H1 (cell line): Measurements from ENCODE around the gene BRD2. TPM values are rescaled to one million over a fixed set of nuclear protein-coding genes. Genes with fewer than 3 reads are reported as not detected.

ENCODE experiments used
- CTCF ChIA-PET: fragments of 300-600 bp; sonication (Branson Sonifier 250); formaldehyde crosslinking; loops from one replicate; lab custom pipeline; 2021; ENCODE audit not compliant: partially characterized antibody; lab: Charles Lee
- POLR2A ChIA-PET: fragments of 300-600 bp; sonication (Branson Sonifier 250); formaldehyde crosslinking; loops from one replicate; lab custom pipeline; 2021; ENCODE audit warnings: inconsistent platforms; ENCODE audit not compliant: partially characterized antibody; lab: Charles Lee
- DNase-seq, 2 experiments: peaks; one replicate each; pipeline versions ENCODE4 v3.0.0 to v3.0.0-alpha.2; 2010 to 2022; ENCODE audit warnings: low spot score in 2 of 2, low read depth in 1 of 2, mixed read lengths in 1 of 2
- FAIRE-seq: peaks from 2 replicates; lab custom pipeline; 2011; peaks lifted over from hg19 to GRCh38; lab: Jason Lieb, UNC
- H2AFZ ChIP-seq: 2 replicates; pipeline ENCODE4 v1.8.1; 2012; ENCODE audit warnings: low read length, inconsistent platforms
- H2AK5ac ChIP-seq: 2 replicates; pipeline ENCODE4 v1.6.1; 2013; ENCODE audit warnings: low read depth, low read length
- H2BK120ac ChIP-seq: replicated peaks from 2 replicates; pipeline ENCODE3; 2013; ENCODE audit warnings: low read depth, low read length, inconsistent platforms
- H2BK12ac ChIP-seq: 2 replicates; pipeline ENCODE4 v1.6.1; 2013; ENCODE audit warnings: low read depth, low read length
- H2BK15ac ChIP-seq: 2 replicates; pipeline ENCODE4 v1.6.1; 2013; ENCODE audit warnings: low read length
- H2BK20ac ChIP-seq: 2 replicates; pipeline ENCODE4 v1.6.1; 2013; ENCODE audit warnings: low read length
- H2BK5ac ChIP-seq: 2 replicates; pipeline ENCODE4 v1.6.1; 2013; ENCODE audit warnings: low read depth, low read length
- H3K14ac ChIP-seq: 2 replicates; pipeline ENCODE4 v1.6.1; 2013; ENCODE audit warnings: inconsistent platforms; ENCODE audit not compliant: insufficient read length
- H3K18ac ChIP-seq: 2 replicates; pipeline ENCODE4 v1.6.1; 2013; ENCODE audit warnings: low read length; ENCODE audit errors: extremely low read depth
- H3K23ac ChIP-seq: 2 replicates; pipeline ENCODE4 v1.6.1; 2013; ENCODE audit warnings: inconsistent platforms; ENCODE audit not compliant: insufficient read length
- H3K23me2 ChIP-seq: 2 replicates; pipeline ENCODE4 v1.6.1; 2013; ENCODE audit warnings: low read depth, low read length
- H3K27ac ChIP-seq: 2 replicates; pipeline ENCODE4 v1.6.1; 2011; ENCODE audit warnings: low read depth, low read length, inconsistent platforms
- H3K27me3 ChIP-seq, 4 experiments: replicated peaks in 1 of 4; 1 replicate in 1 of 4; 2 replicates in 3 of 4; pipeline versions ENCODE4 v1.6.1 to v1.8.1; 2011 to 2013; ENCODE audit warnings: low read length in 3 of 4, mild to moderate bottlenecking in 3 of 4, inconsistent platforms in 2 of 4, mixed read lengths in 2 of 4, moderate library complexity in 1 of 4; ENCODE audit not compliant: control insufficient read depth in 3 of 4, insufficient read depth in 3 of 4; ENCODE audit errors: extremely low read depth in 1 of 4
- H3K36me3 ChIP-seq, 4 experiments: 2 replicates each; pipeline versions ENCODE4 v1.6.1 to v1.8.1; 2011 to 2013; ENCODE audit warnings: mild to moderate bottlenecking in 4 of 4, low read length in 3 of 4, moderate library complexity in 2 of 4, control low read depth in 1 of 4, inconsistent platforms in 1 of 4; ENCODE audit not compliant: insufficient read depth in 4 of 4, control insufficient read depth in 2 of 4
- H3K4ac ChIP-seq: replicated peaks from 2 replicates; pipeline ENCODE3; 2013; ENCODE audit warnings: low read length, low read depth, mixed read lengths, inconsistent platforms; ENCODE audit not compliant: insufficient read length
- H3K4me1 ChIP-seq, 4 experiments: replicated peaks in 1 of 4; 1 replicate in 1 of 4; 2 replicates in 3 of 4; pipeline versions ENCODE4 v1.6.1 to v1.8.1; 2011 to 2013; ENCODE audit warnings: low read length in 3 of 4, inconsistent platforms in 2 of 4, mixed read lengths in 1 of 4; ENCODE audit not compliant: insufficient read depth in 4 of 4, control insufficient read depth in 3 of 4
- H3K4me2 ChIP-seq, 2 experiments: 2 replicates each; pipeline versions ENCODE4 v1.6.1 to v1.8.1; 2011 to 2013; ENCODE audit warnings: low read depth in 2 of 2, low read length in 2 of 2, control low read depth in 1 of 2, inconsistent platforms in 1 of 2, mild to moderate bottlenecking in 1 of 2; ENCODE audit not compliant: insufficient read depth in 1 of 2
- H3K4me3 ChIP-seq, 4 experiments: fragments of 200-600, 300-600 bp in 1 of 4; sonication (generic), shearing (Covaris generic), sonication (Bioruptor Twin) in 1 of 4; 2 replicates each; pipeline versions ENCODE4 v1.5.1 to v1.8.1; 2011 to 2016; ENCODE audit warnings: low read length in 4 of 4, low read depth in 3 of 4, control low read depth in 2 of 4, inconsistent platforms in 2 of 4, mild to moderate bottlenecking in 2 of 4, mixed read lengths in 1 of 4, moderate library complexity in 1 of 4; ENCODE audit not compliant: insufficient read depth in 2 of 4; ENCODE audit errors: extremely low read depth in 1 of 4
- H3K56ac ChIP-seq: replicated peaks from 2 replicates; pipeline ENCODE3; 2013; ENCODE audit warnings: low read depth, mild to moderate bottlenecking, mixed read lengths, low read length, inconsistent platforms; ENCODE audit not compliant: insufficient read length
- H3K79me1 ChIP-seq: 2 replicates; pipeline ENCODE4 v1.6.1; 2013; ENCODE audit warnings: low read depth, low read length, control low read depth
- H3K79me2 ChIP-seq, 2 experiments: 2 replicates each; pipeline versions ENCODE4 v1.6.1 to v1.8.1; 2012 to 2013; ENCODE audit warnings: low read length in 2 of 2, mild to moderate bottlenecking in 2 of 2, inconsistent platforms in 1 of 2; ENCODE audit not compliant: insufficient read depth in 2 of 2, control insufficient read depth in 1 of 2
- H3K9ac ChIP-seq, 4 experiments: replicated peaks in 1 of 4; 1 replicate in 1 of 4; 2 replicates in 3 of 4; pipeline versions ENCODE4 v1.6.1 to v1.8.1; 2011 to 2013; ENCODE audit warnings: low read depth in 3 of 4, low read length in 3 of 4, control low read depth in 2 of 4, mild to moderate bottlenecking in 2 of 4, moderate library complexity in 2 of 4, inconsistent platforms in 1 of 4; ENCODE audit errors: extremely low read depth in 1 of 4
- H3K9me3 ChIP-seq, 2 experiments: 2 replicates each; pipeline versions ENCODE4 v1.6.1 to v1.8.1; 2012 to 2013; ENCODE audit warnings: mild to moderate bottlenecking in 2 of 2, moderate library complexity in 2 of 2, control low read depth in 1 of 2, inconsistent platforms in 1 of 2, low read depth in 1 of 2, low read length in 1 of 2, mixed read lengths in 1 of 2; ENCODE audit not compliant: insufficient read depth in 2 of 2
- H4K20me1 ChIP-seq, 2 experiments: replicated peaks in 1 of 2; 2 replicates each; pipeline versions ENCODE3 to v1.8.1; 2011 to 2013; ENCODE audit warnings: inconsistent platforms in 2 of 2, low read length in 2 of 2, mild to moderate bottlenecking in 1 of 2; ENCODE audit not compliant: insufficient read depth in 2 of 2, control insufficient read depth in 1 of 2
- H4K5ac ChIP-seq: 2 replicates; pipeline ENCODE4 v1.6.1; 2013; ENCODE audit warnings: low read length, low read depth, mixed read lengths, inconsistent platforms; ENCODE audit not compliant: insufficient read length
- H4K8ac ChIP-seq: 2 replicates; pipeline ENCODE4 v1.8.0; 2013; ENCODE audit warnings: mild to moderate bottlenecking, moderate library complexity, low read length, inconsistent platforms; ENCODE audit not compliant: insufficient read depth; ENCODE audit errors: extremely low read depth
- H4K91ac ChIP-seq: replicated peaks from 2 replicates; pipeline ENCODE3; 2013; ENCODE audit warnings: low read length, mixed read lengths, inconsistent platforms; ENCODE audit not compliant: insufficient read length
- CHD2 ChIP-seq: IDR thresholded peaks from 2 replicates; pipeline ENCODE4 v1.6.1; 2012; ENCODE audit warnings: low read length, improper control_type of control experiment
- CTBP2 ChIP-seq: IDR thresholded peaks from 2 replicates; pipeline ENCODE4 v1.7.0; 2011; ENCODE audit warnings: borderline replicate concordance, mild to moderate bottlenecking, moderate library complexity, mixed read lengths, low read length; ENCODE audit not compliant: insufficient read depth, insufficient read length
- HDAC6 ChIP-seq: IDR thresholded peaks from one replicate; pipeline ENCODE4 v1.7.1; 2012; ENCODE audit warnings: low read depth, mild to moderate bottlenecking, inconsistent platforms, low read length, moderate library complexity
- NRF1 ChIP-seq: IDR thresholded peaks from 2 replicates; pipeline ENCODE4 v1.6.1; 2011; ENCODE audit warnings: mild to moderate bottlenecking, low read depth, low read length, improper control_type of control experiment
- PHF8 ChIP-seq: fragments of 200-600 bp; sonication (generic); conservative IDR thresholded peaks from 2 replicates; pipeline ENCODE4 v1.7.1; 2012; ENCODE audit warnings: low read depth, mild to moderate bottlenecking, inconsistent platforms, low read length, moderate library complexity
- POLR2A ChIP-seq, 2 experiments: IDR thresholded peaks; 1 replicate in 1 of 2; 2 replicates in 1 of 2; pipeline ENCODE4 v1.6.1; 2011; ENCODE audit warnings: low read depth in 2 of 2, low read length in 2 of 2, mild to moderate bottlenecking in 2 of 2; ENCODE audit errors: control extremely low read depth in 1 of 2
- RBBP5 ChIP-seq: IDR thresholded peaks from 2 replicates; pipeline ENCODE4 v1.7.1; 2012; ENCODE audit warnings: low read depth, mild to moderate bottlenecking, inconsistent platforms, low read length, moderate library complexity, borderline replicate concordance
- SUZ12 ChIP-seq: fragments of 200-600 bp; sonication (generic); IDR thresholded peaks from 2 replicates; pipeline ENCODE4 v1.6.1; 2012; ENCODE audit warnings: mild to moderate bottlenecking, inconsistent platforms, low read length, moderate library complexity, mixed read lengths
- ZNF274 ChIP-seq: IDR thresholded peaks from 2 replicates; pipeline ENCODE4 v1.7.0; 2012; ENCODE audit warnings: low read length, borderline replicate concordance; ENCODE audit errors: extremely low read depth
- WGBS, 2 experiments: shearing (Covaris generic) in 1 of 2; methylation state at CpG; one replicate each; pipeline versions ENCODE4 v1.1.6 to v1.1.7; 2013 to 2015; ENCODE audit warnings: low lambda C conversion rate in 2 of 2, mixed read lengths in 2 of 2, inconsistent platforms in 1 of 2, low coverage in 1 of 2, missing lambda C conversion rate in 1 of 2; ENCODE audit not compliant: insufficient replicate concordance in 2 of 2, insufficient coverage in 1 of 2, insufficient read length in 1 of 2; ENCODE audit errors: extremely low coverage in 1 of 2, missing lambda C conversion rate in 1 of 2; 5-methylcytosine and 5-hydroxymethylcytosine counted together
- polyA plus RNA-seq, 7 experiments: library from polyadenylated mRNA; depleted of rRNA in 3 of 7; stranded (reverse) in 5 of 7; unstranded in 2 of 7; fragments of >200 nt in 5 of 7; fragments of 200-250 nt in 2 of 7; gene quantifications; 1 replicate in 5 of 7; 2 replicates in 1 of 7; 4 replicates in 1 of 7; pipeline versions ENCODE4 v1.2.1 to v1.2.3, GENCODE V29; 2011 to 2013; ENCODE audit warnings: missing spikeins in 2 of 7, mixed read lengths in 2 of 7
- total RNA-seq: library from RNA; stranded (reverse); fragmentation: NEBNext Ultra II Directional; extraction: Animal tissue kit (Norgen Biotek cat#: 25700); gene quantifications from 2 replicates; pipeline ENCODE4 v1.2.1, GENCODE V29; 2021
- TF ChIP-seq, protein P1 (sequence below): IDR thresholded peaks from 2 replicates; pipeline ENCODE4 v1.6.1; 2011; ENCODE audit warnings: low read length, improper control_type of control experiment
- TF ChIP-seq, protein P2 (sequence below): IDR thresholded peaks from 2 replicates; pipeline ENCODE4 v1.6.1; 2012; ENCODE audit warnings: low read length, inconsistent platforms

The BRD2 gene
- total and polyA plus RNA-seq, 2 of the 8 experiments (the other 6 are each of a cell fraction or from before 2014, with no cell fraction given): 132 to 185 TPM

DNA sequence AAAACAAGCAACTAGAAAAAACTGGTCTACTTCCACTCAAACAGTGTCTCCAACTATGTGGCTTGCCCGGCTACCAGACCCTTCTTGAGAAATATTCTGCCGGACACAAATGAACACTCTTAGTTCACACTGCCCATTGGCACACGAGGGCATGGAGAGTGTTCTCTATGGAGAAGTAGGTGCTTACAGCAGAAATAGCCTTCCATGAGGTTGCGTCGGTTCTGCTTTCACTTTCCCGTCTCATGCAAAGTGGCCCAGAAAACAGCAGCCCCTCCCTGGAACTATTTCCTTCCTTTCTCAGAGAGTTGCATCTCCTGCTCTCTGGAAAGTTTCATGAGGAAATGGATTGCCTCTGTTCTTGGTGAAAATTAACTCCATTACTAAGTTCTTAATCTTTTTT, 50.5 kb downstream of the BRD2 start:
- Histone ChIP-seq H3K23me2 (no peaks in the 10 kb centered on the region), H2BK20ac (no peak overlapping the region), H2BK120ac (no peak overlapping the region), H4K8ac (no peak overlapping the region), H3K18ac (no peak overlapping the region; the same call in 1 of the 2 replicates), H3K4ac (no peak overlapping the region), H4K5ac (no peak overlapping the region), H3K4me1 (peaks cover 0 to 4% (median 1%) of the 10 kb centered on the region in 4 experiments; a peak in 2 of 7 replicates), H3K4me2 (no peak overlapping the region), H2BK5ac (no peak overlapping the region), H3K23ac (no peak overlapping the region), H3K14ac (no peak overlapping the region), H3K9me3 (no peaks in the 10 kb centered on the region), H3K36me3 (no peaks in the 10 kb centered on the region), H4K91ac (no peak overlapping the region), H3K9ac (no peak overlapping the region), H2AK5ac (no peak overlapping the region), H3K4me3 (no peak overlapping the region), H4K20me1 (no peaks in the 10 kb centered on the region), H3K79me2 (no peaks in the 10 kb centered on the region), H2AFZ (peak overlapping the region; percentile 87), H2BK12ac (no peak overlapping the region), H3K79me1 (no peaks in the 10 kb centered on the region), H3K27ac (no peak overlapping the region), H3K56ac (no peak overlapping the region), H3K27me3 (no peaks in the 10 kb centered on the region), H2BK15ac (no peak overlapping the region)
- no peak for DNase-seq
- no peak for FAIRE-seq
- POLR2A ChIA-PET: interaction anchor here (1.1 to 1.5 kb wide), 6 partner anchors 10 to 253 kb away, joined by 3 to 6 read pairs (median 4); partner anchors contain the start of genes RPS18 and VPS52
- WGBS, 2 experiments: 72% methylated on average over 6 of the region's 6 CpGs; no CpG with 5 or more reads in 1 of the 2 experiments
- CTCF ChIA-PET: interaction anchor here (1.0 to 3.5 kb wide), 12 partner anchors 11 to 229 kb away, joined by 3 to 38 read pairs (median 4); partner anchors contain the start of genes HLA-DPA1 and HSD17B8
- TF ChIP-seq HDAC6: no peak
- TF ChIP-seq RBBP5: no peak
- TF ChIP-seq, protein P1, sequence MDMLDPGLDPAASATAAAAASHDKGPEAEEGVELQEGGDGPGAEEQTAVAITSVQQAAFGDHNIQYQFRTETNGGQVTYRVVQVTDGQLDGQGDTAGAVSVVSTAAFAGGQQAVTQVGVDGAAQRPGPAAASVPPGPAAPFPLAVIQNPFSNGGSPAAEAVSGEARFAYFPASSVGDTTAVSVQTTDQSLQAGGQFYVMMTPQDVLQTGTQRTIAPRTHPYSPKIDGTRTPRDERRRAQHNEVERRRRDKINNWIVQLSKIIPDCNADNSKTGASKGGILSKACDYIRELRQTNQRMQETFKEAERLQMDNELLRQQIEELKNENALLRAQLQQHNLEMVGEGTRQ: no peak
- no peak for TF ChIP-seq POLR2A (IDR thresholded peaks at IDR 0.05; ENCODE audit: control extremely low read depth in 1 of 2, low read depth in 2 of 2, low read length in 2 of 2)
- TF ChIP-seq NRF1: no peak
- no peak for TF ChIP-seq CTBP2
- TF ChIP-seq ZNF274: no peak
- TF ChIP-seq CHD2: no peak
- no peak for TF ChIP-seq PHF8
- TF ChIP-seq, protein P2, sequence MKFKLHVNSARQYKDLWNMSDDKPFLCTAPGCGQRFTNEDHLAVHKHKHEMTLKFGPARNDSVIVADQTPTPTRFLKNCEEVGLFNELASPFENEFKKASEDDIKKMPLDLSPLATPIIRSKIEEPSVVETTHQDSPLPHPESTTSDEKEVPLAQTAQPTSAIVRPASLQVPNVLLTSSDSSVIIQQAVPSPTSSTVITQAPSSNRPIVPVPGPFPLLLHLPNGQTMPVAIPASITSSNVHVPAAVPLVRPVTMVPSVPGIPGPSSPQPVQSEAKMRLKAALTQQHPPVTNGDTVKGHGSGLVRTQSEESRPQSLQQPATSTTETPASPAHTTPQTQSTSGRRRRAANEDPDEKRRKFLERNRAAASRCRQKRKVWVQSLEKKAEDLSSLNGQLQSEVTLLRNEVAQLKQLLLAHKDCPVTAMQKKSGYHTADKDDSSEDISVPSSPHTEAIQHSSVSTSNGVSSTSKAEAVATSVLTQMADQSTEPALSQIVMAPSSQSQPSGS: no peak
- TF ChIP-seq SUZ12: no peak
